NCI-H187 (cell line): ENCODE measurements around the gene FKRP.
A peak's percentile ranks its signal among the peaks of the same experiment; 100 is the strongest.
"Not testable (repeated sequence)": the region's sequence is repeated elsewhere in the genome, so short reads cannot be mapped to it uniquely, and the experiment has no call there.

ENCODE experiments used
- DNase-seq, 2 experiments: peaks; one replicate each; lab custom pipeline; 2025; lab: John Stamatoyannopoulos, UW

The FKRP gene

GRCh38 chr19:46786236-46787039 lies 40.6 kb downstream of the FKRP start:
- no peak for DNase-seq

GRCh38 chr19:46787040-46787330 lies 41.1 kb downstream of the FKRP start:
- DNase-seq, result no peak

- peak in 1 of 2 experiments; percentile 59 for DNase-seq
These were observed 41.7 kb downstream of the FKRP start for GRCh38 chr19:46787331-46788261.

- DNase-seq, result peak; percentile 96 to 97
These were observed 42.6 kb downstream of the FKRP start, which contains the start of gene SLC1A5 for GRCh38 chr19:46788262-46788967. SLC1A5 (minus strand) TSS chr19:46788594; CDS start chr19:46787965, 629 bp downstream.

- DNase-seq, result no peak
These were observed 43.1 kb downstream of the FKRP start for GRCh38 chr19:46788968-46789338.

GRCh38 chr19:46789371-46789770 lies 43.5 kb downstream of the FKRP start:
- no peak for DNase-seq

- no peak for DNase-seq
These were observed 46.1 kb downstream of the FKRP start for GRCh38 chr19:46791944-46792343.

GRCh38 chr19:46797881-46798280 lies 52.0 kb downstream of the FKRP start:
- DNase-seq, result no peak

- no peak for DNase-seq
These were observed 52.9 kb downstream of the FKRP start for GRCh38 chr19:46798713-46799112.

- DNase-seq, result no peak
These were observed 56.3 kb downstream of the FKRP start for GRCh38 chr19:46802152-46802551.

- DNase-seq, result no peak
These were observed 57.7 kb downstream of the FKRP start for GRCh38 chr19:46803555-46803954.

- not testable (repeated sequence) for DNase-seq
These were observed 58.6 kb downstream of the FKRP start for GRCh38 chr19:46804432-46804831.

GRCh38 chr19:46806656-46807055 lies 60.8 kb downstream of the FKRP start:
- DNase-seq, result no peak
